HG03565 (cell line): ENCODE results near the gene THSD8.

Experiments
- ATAC-seq: cut with Tn5 transposase; IDR thresholded peaks from one replicate; pipeline ENCODE4 v1.9.1; 2021; ENCODE audit warnings: mild to moderate bottlenecking, moderate library complexity; ENCODE audit not compliant: unreplicated experiment

THSD8 gene

DNA sequence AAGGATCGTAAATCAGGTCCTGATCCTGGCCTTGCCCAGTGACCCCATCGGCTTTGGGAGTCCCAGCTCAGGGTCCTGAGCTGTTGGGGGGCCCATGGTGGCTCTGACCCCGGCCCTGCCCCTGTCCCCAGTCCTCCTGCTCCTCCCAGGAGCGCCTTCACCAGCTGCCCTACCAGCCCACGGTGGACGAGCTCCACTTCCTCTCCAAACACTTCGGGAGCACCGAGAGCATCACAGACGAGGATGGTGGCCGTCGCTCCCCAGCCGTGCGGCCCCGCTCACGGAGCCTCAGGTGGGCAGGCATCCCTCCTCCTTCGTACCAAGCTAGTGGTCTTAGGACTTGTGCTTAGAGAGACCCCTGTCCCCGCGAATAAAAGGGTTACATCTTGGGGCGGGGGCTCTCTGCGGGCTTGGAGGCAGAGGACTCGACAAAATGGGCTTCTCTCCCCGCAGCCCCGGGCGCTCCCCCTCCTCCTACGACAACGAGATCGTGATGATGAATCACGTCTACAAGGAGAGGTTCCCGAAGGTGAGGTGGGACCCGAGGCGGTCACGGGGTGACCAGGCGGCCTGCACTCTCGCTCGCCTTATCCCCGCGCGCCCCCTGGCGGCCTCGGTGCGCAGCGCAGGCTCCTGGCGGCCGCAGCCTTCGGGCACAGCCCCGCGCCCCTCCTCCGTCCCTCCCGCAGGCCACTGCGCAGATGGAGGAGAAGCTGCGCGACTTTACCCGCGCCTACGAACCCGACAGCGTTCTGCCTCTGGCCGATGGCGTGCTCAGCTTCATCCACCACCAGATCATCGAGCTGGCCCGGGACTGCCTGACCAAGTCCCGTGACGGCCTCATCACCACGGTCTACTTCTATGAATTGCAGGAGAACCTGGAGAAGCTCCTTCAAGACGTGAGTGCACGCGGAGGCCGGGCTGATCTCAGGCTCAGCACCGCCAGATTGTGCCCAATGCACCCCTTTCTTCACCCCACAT lies 45.6 kb downstream of the THSD8 start:
- ATAC-seq, result peak; percentile 65
